Body of pancreas (tissue), 4 donors: ENCODE results near the gene MAX. TPM values are rescaled to one million over a fixed set of nuclear protein-coding genes. Genes with fewer than 3 reads are reported as not detected.

ENCODE experiments used
- ATAC-seq: fragments of 150-250 bp; one replicate; pipeline ENCODE4 v1.9.1; 2016
- DNase-seq, 4 donors: peaks; one replicate each; pipeline ENCODE4 v3.0.0-alpha.2; 2019
- H3K27ac ChIP-seq, 4 donors: fragments of 200-600 bp; sonication (generic); 1 replicate in 3 of 4; 2 replicates in 1 of 4; pipeline versions ENCODE4 v1.5.1 to v1.6.1; 2016 to 2019; ENCODE audit warnings: mild to moderate bottlenecking in 1 of 4, mixed read lengths in 1 of 4, moderate library complexity in 1 of 4
- H3K27me3 ChIP-seq, 2 donors: fragments of 200-600 bp; sonication (generic); one replicate each; pipeline ENCODE4 v1.6.0; 2016; ENCODE audit warnings: mild to moderate bottlenecking in 1 of 2
- H3K36me3 ChIP-seq, 2 donors: fragments of 200-600 bp; sonication (generic); replicated peaks in 1 of 2; 2 replicates each; pipeline ENCODE4 v1.5.1; 2016; ENCODE audit warnings: low read depth in 2 of 2; ENCODE audit not compliant: insufficient read depth in 1 of 2
- H3K4me1 ChIP-seq: fragments of 200-600 bp; sonication (generic); one replicate; pipeline ENCODE4 v1.6.0; 2016
- H3K4me3 ChIP-seq, 2 donors: fragments of 200-600 bp; sonication (generic); 1 replicate in 1 of 2; 2 replicates in 1 of 2; pipeline ENCODE4 v1.5.1; 2016 to 2019
- H3K9me3 ChIP-seq, 3 donors: fragments of 200-600 bp; sonication (generic); 1 replicate in 2 of 3; 2 replicates in 1 of 3; pipeline ENCODE4 v1.5.1; 2016
- CTCF ChIP-seq, 7 experiments: fragments of 450-650 bp in 4 of 7; fragments of 200-600 bp in 3 of 7; sonication (generic) in 3 of 7; IDR thresholded peaks; one replicate each; pipeline ENCODE4 v1.5.1; 2016 to 2019; ENCODE audit warnings: antibody characterized with exemption in 7 of 7
- POLR2A ChIP-seq, 3 donors: fragments of 450-650 bp; IDR thresholded peaks; one replicate each; pipeline ENCODE4 v1.6.1; 2016; ENCODE audit warnings: antibody characterized with exemption in 3 of 3, mild to moderate bottlenecking in 2 of 3
- WGBS, 2 donors: methylation state at CpG; one replicate each; pipeline ENCODE4 v1.1.5; 2017; 5-methylcytosine and 5-hydroxymethylcytosine counted together
- intact Hi-C: fragments of 100-400 bp; cut with DNase I; formaldehyde crosslinking; loops from one replicate; pipeline ENCODE4 v1.15.1; 2023
- total RNA-seq, 2 donors: library from RNA; depleted of rRNA; stranded (reverse); fragments of >200 nt; gene quantifications; one replicate each; pipeline ENCODE4 v1.1.0, GENCODE V29; 2016

The MAX gene
- total RNA-seq, 2 donors from 2014 or later = 28.8 to 30.0 TPM

- ATAC-seq = no peak
- no peak for DNase-seq
- H3K9me3 ChIP-seq = no peaks in the 10 kb centered on the region
- TF ChIP-seq POLR2A (IDR thresholded peaks at IDR 0.05) (no peak), CTCF (IDR thresholded peaks at IDR 0.05) (no peak)
- peaks cover 28% of the 10 kb centered on the region for H3K4me1 ChIP-seq
- H3K4me3 ChIP-seq = no peak overlapping the region
- peaks cover 0 to 2% of the 10 kb centered on the region in 2 donors for H3K36me3 ChIP-seq
- 67 to 77% methylated on average over 5 of the region's 5 CpGs for WGBS, 2 donors
- peak overlapping the region in 3 of 4 donors; percentile 35 to 54 (median 51) for H3K27ac ChIP-seq
- intact Hi-C loops = no loop called here
- H3K27me3 ChIP-seq = no peaks in the 10 kb centered on the region
Measured at GRCh38 chr14:65069874-65070413, 32.4 kb downstream of the MAX start.

GRCh38 chr14:65065719-65066118, 36.6 kb downstream of the MAX start:
- H3K9me3 ChIP-seq = no peaks in the 10 kb centered on the region
- intact Hi-C loops = no loop called here
- H3K4me3 ChIP-seq = no peak overlapping the region
- peaks cover 12% of the 10 kb centered on the region for H3K4me1 ChIP-seq
- H3K36me3 ChIP-seq = peaks cover 0 to 15% of the 10 kb centered on the region in 2 donors
- ATAC-seq (no peak), DNase-seq (no peak)
- no peak overlapping the region for H3K27ac ChIP-seq
- H3K27me3 ChIP-seq = no peaks in the 10 kb centered on the region
- 92 to 98% methylated on average over 7 of the region's 7 CpGs for WGBS, 2 donors
- TF ChIP-seq POLR2A (IDR thresholded peaks at IDR 0.05) = no peak
- no peak for TF ChIP-seq CTCF (IDR thresholded peaks at IDR 0.05)

- Histone ChIP-seq H3K36me3 (peaks cover 0 to 15% of the 10 kb centered on the region in 2 donors), H3K9me3 (no peaks in the 10 kb centered on the region), H3K27me3 (no peaks in the 10 kb centered on the region), H3K27ac (no peak overlapping the region), H3K4me3 (no peak overlapping the region), H3K4me1 (no peaks in the 10 kb centered on the region)
- WGBS, 2 donors = 87 to 90% methylated on average over 15 of the region's 16 CpGs
- DNase-seq = no peak
- TF ChIP-seq CTCF (IDR thresholded peaks at IDR 0.05) (no peak), POLR2A (IDR thresholded peaks at IDR 0.05) (no peak)
- intact Hi-C loops = no loop called here
- no peak for ATAC-seq
Measured at GRCh38 chr14:65062096-65063075, 39.9 kb downstream of the MAX start.

- H3K4me3 ChIP-seq = no peak overlapping the region
- no peak overlapping the region for H3K27ac ChIP-seq
- H3K27me3 ChIP-seq = no peaks in the 10 kb centered on the region
- H3K9me3 ChIP-seq = no peaks in the 10 kb centered on the region
- no peak for ATAC-seq
- no peak for TF ChIP-seq POLR2A (IDR thresholded peaks at IDR 0.05)
- TF ChIP-seq CTCF (IDR thresholded peaks at IDR 0.05) = no peak
- DNase-seq = no peak
- no peaks in the 10 kb centered on the region for H3K4me1 ChIP-seq
- peaks cover 0 to 9% of the 10 kb centered on the region in 2 donors for H3K36me3 ChIP-seq
- intact Hi-C loops = no loop called here
Measured at GRCh38 chr14:65057695-65058094, 44.6 kb downstream of the MAX start.
